Nasal cavity respiratory epithelium epithelial cell of viscerocranial mucosa (primary cell): ENCODE results near the gene MGAT4D. TPM values are rescaled to one million over a fixed set of nuclear protein-coding genes. Genes with fewer than 3 reads are reported as not detected.

Source experiments
- total RNA-seq: library from RNA; depleted of rRNA; stranded (reverse); fragments of >200 nt; gene quantifications from 2 replicates; pipeline ENCODE4 v1.2.3, GENCODE V29; 2014

The MGAT4D gene
- not detected in 2 replicates for total RNA-seq

GRCh38 chr4:140497747-140498636, at the start of gene MGAT4D:
MGAT4D (minus strand) TSS chr4:140498293; CDS start chr4:140498222, 71 bp downstream.

DNA sequence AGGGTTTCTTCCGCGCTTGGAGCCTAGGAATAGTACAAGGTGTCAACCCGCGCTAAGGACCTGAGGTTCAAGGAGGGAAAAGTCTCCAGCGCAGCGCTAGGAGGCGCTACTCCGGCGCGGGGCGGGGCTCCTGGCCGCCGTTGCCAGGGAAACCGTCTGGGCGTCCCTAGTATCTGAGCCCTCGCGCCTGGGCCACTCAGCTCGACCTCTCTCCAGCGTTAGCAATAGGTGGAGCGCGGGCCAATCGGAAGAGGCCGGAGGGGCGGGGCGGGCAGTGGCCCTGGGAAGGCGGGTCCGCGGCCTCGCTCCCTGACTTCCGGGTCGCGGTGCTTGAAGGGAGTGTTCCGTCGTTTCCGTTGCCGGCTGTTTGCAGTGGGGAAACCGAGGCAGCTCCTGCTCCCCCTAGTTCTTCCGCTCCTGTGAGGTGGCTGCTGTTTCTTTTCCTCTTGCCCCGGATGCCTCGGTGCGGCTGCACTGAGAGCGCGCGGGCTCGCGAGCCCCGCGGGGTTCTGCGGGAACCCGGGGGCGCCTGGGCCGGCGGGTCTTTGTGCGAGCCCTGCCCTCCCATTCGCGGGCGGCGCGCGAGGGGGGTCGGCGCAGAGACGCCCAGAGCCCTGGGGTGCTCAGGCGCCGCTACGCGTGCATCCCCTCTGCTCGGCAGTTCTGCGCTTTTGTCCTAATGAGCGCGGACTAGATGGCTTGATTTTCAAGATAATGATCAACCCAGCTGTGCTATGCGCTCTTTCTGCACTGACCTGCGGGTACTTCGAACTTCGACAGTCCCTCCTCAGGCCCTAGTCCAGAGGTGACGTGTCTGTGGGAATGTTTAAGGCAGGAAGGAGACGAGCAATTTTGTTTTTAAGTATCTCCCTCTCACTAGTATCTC, 26.0 kb upstream of the MGAT4D start, which contains the start of gene ELMOD2:
ELMOD2 (plus strand) TSS at position 312 of the 886 bp plus-strand sequence. CDS start 1,261 bp downstream, outside the sequence.

GRCh38 chr4:140427106-140427918, 70.8 kb downstream of the MGAT4D start, which contains the start of gene CLGN:
CLGN (minus strand) TSS chr4:140427648; CDS start chr4:140413078, 14,570 bp downstream.

Other genes starting within 250 kb of the MGAT4D start
- 82.2 and 86.5 TPM in 2 replicates for gene SCOC, start 124.6 kb downstream of the MGAT4D start, total RNA-seq
- 26.7 and 32.4 TPM in 2 replicates for gene CLGN, start 70.6 kb downstream of the MGAT4D start, total RNA-seq
- gene ELMOD2, start 25.9 kb upstream of the MGAT4D start, total RNA-seq: 18.8 and 29.6 TPM in 2 replicates
- gene UCP1, start 70.7 kb upstream of the MGAT4D start, total RNA-seq: not detected in 2 replicates